Lung (tissue), 12 donors: ENCODE data around the gene RALGDS. TPM values are rescaled to one million over a fixed set of nuclear protein-coding genes. Genes with fewer than 3 reads are reported as not detected.

Source experiments
- ATAC-seq: fragments of 200-7000 bp; cut with Tn5 transposase; one replicate; pipeline ENCODE4 v1.9.1; 2020; ENCODE audit warnings: moderate number of reproducible peaks; ENCODE audit not compliant: insufficient read depth, low FRiP score
- DNase-seq, 3 donors: peaks; one replicate each; pipeline ENCODE4 v3.0.0-alpha.2; 2013 to 2017
- H3K27ac ChIP-seq, 2 donors: one replicate each; pipeline ENCODE4 v1.5.1; 2013; ENCODE audit warnings: mild to moderate bottlenecking in 2 of 2, moderate library complexity in 2 of 2, control low read depth in 1 of 2, inconsistent platforms in 1 of 2, low read depth in 1 of 2, low read length in 1 of 2
- H3K27me3 ChIP-seq, 3 donors: one replicate each; pipeline ENCODE4 v1.5.1; 2013; ENCODE audit warnings: low read length in 2 of 3; ENCODE audit not compliant: control insufficient read depth in 3 of 3, insufficient read depth in 3 of 3
- H3K36me3 ChIP-seq, 4 donors: one replicate each; pipeline ENCODE4 v1.5.1; 2013; ENCODE audit warnings: low read length in 4 of 4, mild to moderate bottlenecking in 1 of 4, moderate library complexity in 1 of 4; ENCODE audit not compliant: control insufficient read depth in 4 of 4, insufficient read depth in 4 of 4
- H3K4me1 ChIP-seq, 5 donors: one replicate each; pipeline ENCODE4 v1.5.1; 2013; ENCODE audit warnings: low read length in 5 of 5, mild to moderate bottlenecking in 2 of 5, moderate library complexity in 1 of 5; ENCODE audit not compliant: control insufficient read depth in 5 of 5, insufficient read depth in 5 of 5
- H3K4me3 ChIP-seq: one replicate; pipeline ENCODE4 v1.5.1; 2013; ENCODE audit warnings: mild to moderate bottlenecking, control low read depth, moderate library complexity
- H3K9ac ChIP-seq, 2 donors: one replicate each; pipeline ENCODE4 v1.5.1; 2013; ENCODE audit warnings: low read length in 2 of 2, control low read depth in 1 of 2; ENCODE audit not compliant: insufficient read depth in 1 of 2
- H3K9me3 ChIP-seq, 4 donors: one replicate each; pipeline ENCODE4 v1.5.1; 2013; ENCODE audit warnings: low read length in 3 of 4, mild to moderate bottlenecking in 1 of 4, moderate library complexity in 1 of 4; ENCODE audit not compliant: control insufficient read depth in 4 of 4, insufficient read depth in 3 of 4
- WGBS, 2 donors: extraction: QIAGEN DNeasy Blood & Tissue Kit; methylation state at CpG; one replicate each; pipeline ENCODE4 v1.1.7; 2013; 5-methylcytosine and 5-hydroxymethylcytosine counted together
- polyA plus RNA-seq, 2 donors: library from polyadenylated mRNA; stranded (reverse); fragments of 200-250 nt; gene quantifications; one replicate each; pipeline ENCODE4 v1.2.1, GENCODE V29; 2013
- total RNA-seq, 2 donors: library from RNA; depleted of rRNA in 1 of 2; stranded (reverse); fragments of >200 nt in 1 of 2; gene quantifications; one replicate each; pipeline ENCODE4 v1.2.1, GENCODE V29; 2014 to 2021
- TF ChIP-seq, protein P1 (sequence below): IDR thresholded peaks from 2 replicates; pipeline ENCODE4 v1.5.1; 2012; ENCODE audit warnings: mild to moderate bottlenecking; ENCODE audit errors: control extremely low read depth, extremely low read depth
- donor health status: control.
- donor health status: control.
- donor health status: Bipolar disorder and iron deficiency.
- donor health status: healthy.
- donor health status: DM: yes; HTN: yes; CAD: no.

Gene RALGDS
- total and polyA plus RNA-seq, 4 donors = 49.5 to 145 (median 60.9) TPM

DNA sequence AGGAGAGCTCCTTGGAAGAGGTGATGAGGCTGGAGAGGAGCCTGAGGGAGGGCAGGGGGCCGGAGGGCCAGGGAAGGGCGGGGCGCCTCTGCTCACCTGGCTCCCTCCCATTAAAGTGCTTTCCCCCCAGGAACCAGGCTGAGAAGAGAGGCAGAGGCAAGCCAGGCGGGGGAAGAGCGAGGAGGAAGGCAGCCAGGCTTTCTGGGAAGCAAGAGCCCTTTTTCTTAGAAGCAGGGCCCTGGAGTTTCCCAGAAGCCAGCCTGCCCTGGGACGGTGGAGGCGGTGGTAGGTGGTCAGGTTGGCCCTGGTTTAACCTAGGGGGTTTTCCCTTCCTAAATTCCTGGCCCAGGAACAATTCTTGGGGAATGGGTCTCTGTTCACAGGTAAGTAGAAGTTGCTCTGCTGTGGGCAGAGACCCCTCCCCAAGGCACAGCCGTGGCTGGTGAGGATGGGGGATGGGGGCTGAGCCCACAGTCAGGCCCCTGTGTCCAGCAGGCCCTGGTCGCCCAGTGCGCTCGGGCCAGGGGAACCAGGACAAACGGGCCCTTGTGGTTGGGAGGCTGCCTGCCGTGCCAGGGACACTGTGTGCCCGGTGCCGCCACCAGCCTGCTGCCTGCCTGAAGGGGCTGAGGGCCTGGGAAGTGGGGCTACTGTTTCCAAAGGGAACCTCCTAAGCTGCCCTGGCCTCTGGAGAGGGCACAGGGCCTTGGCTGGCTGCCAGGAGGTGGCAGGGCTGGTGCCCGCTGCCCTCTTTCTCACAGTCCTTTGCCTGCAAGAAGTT, 16.6 kb upstream of the RALGDS start:
- WGBS, 2 donors = 69 to 85% methylated on average over 16 of the region's 16 CpGs
- Histone ChIP-seq H3K36me3 (no peaks in the 10 kb centered on the region), H3K9me3 (no peaks in the 10 kb centered on the region), H3K27ac (peak overlapping the region; percentile 62 to 87), H3K4me1 (peaks cover 10 to 46% (median 16%) of the 10 kb centered on the region in 5 donors), H3K4me3 (no peak overlapping the region), H3K27me3 (no peaks in the 10 kb centered on the region), H3K9ac (no peak overlapping the region)
- TF ChIP-seq, protein P1, sequence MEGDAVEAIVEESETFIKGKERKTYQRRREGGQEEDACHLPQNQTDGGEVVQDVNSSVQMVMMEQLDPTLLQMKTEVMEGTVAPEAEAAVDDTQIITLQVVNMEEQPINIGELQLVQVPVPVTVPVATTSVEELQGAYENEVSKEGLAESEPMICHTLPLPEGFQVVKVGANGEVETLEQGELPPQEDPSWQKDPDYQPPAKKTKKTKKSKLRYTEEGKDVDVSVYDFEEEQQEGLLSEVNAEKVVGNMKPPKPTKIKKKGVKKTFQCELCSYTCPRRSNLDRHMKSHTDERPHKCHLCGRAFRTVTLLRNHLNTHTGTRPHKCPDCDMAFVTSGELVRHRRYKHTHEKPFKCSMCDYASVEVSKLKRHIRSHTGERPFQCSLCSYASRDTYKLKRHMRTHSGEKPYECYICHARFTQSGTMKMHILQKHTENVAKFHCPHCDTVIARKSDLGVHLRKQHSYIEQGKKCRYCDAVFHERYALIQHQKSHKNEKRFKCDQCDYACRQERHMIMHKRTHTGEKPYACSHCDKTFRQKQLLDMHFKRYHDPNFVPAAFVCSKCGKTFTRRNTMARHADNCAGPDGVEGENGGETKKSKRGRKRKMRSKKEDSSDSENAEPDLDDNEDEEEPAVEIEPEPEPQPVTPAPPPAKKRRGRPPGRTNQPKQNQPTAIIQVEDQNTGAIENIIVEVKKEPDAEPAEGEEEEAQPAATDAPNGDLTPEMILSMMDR = no peak
- DNase-seq (no peak), ATAC-seq (no peak)

DNA sequence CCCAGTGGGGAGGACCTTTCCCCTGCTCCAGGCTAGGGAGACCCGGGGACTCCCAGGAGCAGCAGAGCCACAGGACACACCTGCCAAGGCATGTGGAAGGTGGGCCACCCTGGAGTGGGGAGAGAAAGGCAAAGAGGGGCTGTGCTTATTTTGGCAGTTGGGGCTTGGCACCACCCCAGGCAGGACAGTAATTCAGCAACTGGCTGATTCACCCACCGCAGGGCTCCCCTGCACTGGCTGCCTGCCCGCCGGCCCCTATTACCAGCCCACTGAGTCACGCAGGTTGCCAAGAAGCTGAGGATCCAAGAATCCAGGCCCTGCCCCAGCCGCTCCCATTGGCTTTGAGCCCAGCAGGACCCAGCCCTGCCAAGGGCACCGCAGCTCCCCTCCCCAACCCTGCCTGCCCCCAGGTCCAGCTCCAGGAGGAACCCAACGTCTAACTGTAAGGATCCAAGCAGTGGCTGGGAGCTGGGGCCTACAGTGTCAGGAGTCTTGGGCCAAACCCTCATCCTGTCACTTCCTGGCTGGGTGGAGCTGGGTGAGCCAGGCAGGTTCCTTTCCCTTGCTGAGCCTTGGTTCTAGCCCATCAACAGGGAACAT, 14.2 kb upstream of the RALGDS start:
- Histone ChIP-seq H3K4me3 (no peak overlapping the region), H3K27me3 (no peaks in the 10 kb centered on the region), H3K9me3 (no peaks in the 10 kb centered on the region), H3K9ac (no peak overlapping the region), H3K36me3 (no peaks in the 10 kb centered on the region), H3K4me1 (peaks cover 10 to 35% (median 16%) of the 10 kb centered on the region in 5 donors), H3K27ac (peak overlapping the region; percentile 89 to 97)
- peak; percentile 7 for ATAC-seq
- DNase-seq = no peak
- TF ChIP-seq, protein P1 = no peak
- WGBS, 2 donors = 27 to 59% methylated on average over 8 of the region's 8 CpGs

DNA sequence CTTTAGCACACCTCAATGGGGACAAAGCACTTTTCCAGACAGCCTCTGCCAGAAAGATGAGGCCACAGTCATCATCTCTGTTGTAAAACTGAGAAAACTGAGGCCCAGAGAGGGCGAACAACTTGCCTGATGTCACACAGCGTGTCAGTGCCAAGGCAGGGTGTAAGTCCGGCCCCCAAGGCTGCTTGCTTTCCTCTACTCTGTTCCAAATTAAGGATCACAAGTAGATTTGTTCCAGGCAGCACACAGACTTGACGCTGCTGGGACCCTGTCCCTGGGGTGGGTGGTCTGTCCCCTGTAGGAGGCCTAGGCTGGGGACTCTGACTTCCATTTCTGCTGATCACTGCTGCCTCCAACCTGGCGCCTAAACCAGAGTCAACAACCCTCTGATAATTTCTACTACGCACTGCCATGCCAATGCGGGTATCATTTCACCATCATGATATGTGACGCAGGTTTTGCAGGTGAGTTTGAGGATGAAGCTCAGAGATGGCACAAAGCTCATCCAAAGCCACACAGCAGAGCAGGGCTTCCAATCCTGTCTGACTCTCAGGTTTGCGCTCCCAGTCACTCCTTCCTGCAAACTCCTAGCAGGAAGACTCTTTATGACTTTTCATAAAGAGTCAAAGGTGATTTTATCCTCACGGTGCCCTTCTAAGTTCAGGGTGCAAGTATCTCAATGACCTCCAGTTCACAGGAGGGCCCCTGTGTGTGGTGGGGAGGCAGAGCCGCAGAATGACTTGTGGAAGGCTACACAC, 13.5 kb upstream of the RALGDS start:
- ATAC-seq (no peak), DNase-seq (peak in 1 of 3 donors; percentile 18)
- H3K36me3 ChIP-seq = no peaks in the 10 kb centered on the region
- H3K9me3 ChIP-seq = no peaks in the 10 kb centered on the region
- 66 to 80% methylated on average over 11 of the region's 11 CpGs for WGBS, 2 donors
- no peaks in the 10 kb centered on the region for H3K27me3 ChIP-seq
- H3K4me1 ChIP-seq = peaks cover 10 to 35% (median 16%) of the 10 kb centered on the region in 5 donors
- peak overlapping the region; percentile 89 to 97 for H3K27ac ChIP-seq
- no peak overlapping the region for H3K4me3 ChIP-seq
- peak overlapping the region; percentile 20 to 62 for H3K9ac ChIP-seq
- TF ChIP-seq, protein P1 = no peak
